Measurements from ENCODE around the gene IWS1.

The IWS1 gene

GRCh38 chr2:127526132-127527000 lies at the start of gene IWS1:
Gene IWS1, minus strand, starts transcription at chr2:127526489. Its CDS starts 281 bp downstream, at chr2:127526208.
- H3K4me3 ChIP-seq (ENCODE audit: low read depth, low read length): peak within 1 kb of the TSS; percentile 91
- DNase-seq (ENCODE audit: low read depth): peak; percentile 98
- TF ChIP-seq CTCF (conservative IDR thresholded peaks at IDR 0.05; ENCODE audit: low read depth, low read length): peak; percentile 36

GRCh38 chr2:127575941-127576432 lies 49.7 kb upstream of the IWS1 start:
- no peak overlapping the region for H3K4me3 ChIP-seq (ENCODE audit: low read depth, low read length)
- peak; percentile 6 for DNase-seq (ENCODE audit: low read depth)

GRCh38 chr2:127575185-127575765 lies 49.0 kb upstream of the IWS1 start:
- TF ChIP-seq CTCF (conservative IDR thresholded peaks at IDR 0.05; ENCODE audit: low read depth, low read length): no peak
- DNase-seq (ENCODE audit: low read depth): no peak
- no peak overlapping the region for H3K4me3 ChIP-seq (ENCODE audit: low read depth, low read length)

More at GRCh38 chr2:127575941-127576432, 49.7 kb upstream of the IWS1 start:
- TF ChIP-seq CTCF (conservative IDR thresholded peaks at IDR 0.05; ENCODE audit: low read depth, low read length): no peak

- no peak for TF ChIP-seq CTCF (conservative IDR thresholded peaks at IDR 0.05; ENCODE audit: low read depth, low read length)
- H3K4me3 ChIP-seq (ENCODE audit: low read depth, low read length): no peak overlapping the region
- DNase-seq (ENCODE audit: low read depth): no peak
Observed at GRCh38 chr2:127574656-127575055, 48.4 kb upstream of the IWS1 start.

- no peak for DNase-seq (ENCODE audit: low read depth)
- TF ChIP-seq CTCF (conservative IDR thresholded peaks at IDR 0.05; ENCODE audit: low read depth, low read length): no peak
- no peak overlapping the region for H3K4me3 ChIP-seq (ENCODE audit: low read depth, low read length)
Observed at GRCh38 chr2:127573771-127574170, 47.5 kb upstream of the IWS1 start.

GRCh38 chr2:127573298-127573697 lies 47.0 kb upstream of the IWS1 start:
- no peak for TF ChIP-seq CTCF (conservative IDR thresholded peaks at IDR 0.05; ENCODE audit: low read depth, low read length)

More at GRCh38 chr2:127573298-127573697, 47.0 kb upstream of the IWS1 start:
- H3K4me3 ChIP-seq (ENCODE audit: low read depth, low read length): no peak overlapping the region
- no peak for DNase-seq (ENCODE audit: low read depth)
